WTC11 (cell line): ENCODE results near the gene VAC14.

Experiments
- TCF7 ChIP-seq: sonication (generic); formaldehyde crosslinking; IDR thresholded peaks from 2 replicates; pipeline ENCODE4 v1.8.0; 2022; ENCODE audit warnings: mild to moderate bottlenecking, low read depth, missing genetic modification reagents, moderate library complexity
- ZBTB21 ChIP-seq: sonication (generic); formaldehyde crosslinking; IDR thresholded peaks from 2 replicates; pipeline ENCODE4 v1.8.1; 2023; ENCODE audit warnings: mild to moderate bottlenecking, missing genetic modification reagents, borderline replicate concordance
- TF ChIP-seq, protein P1 (sequence below): sonication (generic); formaldehyde crosslinking; IDR thresholded peaks from 2 replicates; pipeline ENCODE4 v1.8.1; 2023; ENCODE audit warnings: mild to moderate bottlenecking, missing genetic modification reagents, moderate library complexity
- TF ChIP-seq, protein P2 (sequence below): fragments of 200-600 bp; IDR thresholded peaks from 2 replicates; pipeline ENCODE4 v1.8.0; 2022; ENCODE audit warnings: antibody characterized with exemption

DNA sequence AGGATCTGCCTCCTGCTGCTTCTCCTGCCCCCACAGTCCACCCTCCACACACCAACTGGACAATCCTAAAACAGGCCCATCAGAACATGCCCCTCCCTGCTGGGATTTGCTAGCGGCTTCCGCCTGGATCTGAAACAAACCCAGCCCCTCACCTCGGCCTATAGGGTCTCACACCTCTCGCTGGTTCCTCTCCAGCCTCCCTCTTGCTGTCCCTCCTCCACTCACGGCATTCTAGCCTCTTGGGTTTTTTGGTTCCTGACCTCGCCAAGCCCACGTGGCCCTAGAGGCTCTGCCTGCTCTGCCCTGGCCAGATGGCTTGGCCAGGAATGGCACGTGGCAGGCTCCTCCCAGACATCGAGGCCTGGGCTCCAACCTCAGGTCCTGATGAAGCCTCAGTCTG is 99.4 kb downstream of the VAC14 start:
- TF ChIP-seq TCF7 (no peak), ZBTB21 (no peak)
- TF ChIP-seq, protein P1, sequence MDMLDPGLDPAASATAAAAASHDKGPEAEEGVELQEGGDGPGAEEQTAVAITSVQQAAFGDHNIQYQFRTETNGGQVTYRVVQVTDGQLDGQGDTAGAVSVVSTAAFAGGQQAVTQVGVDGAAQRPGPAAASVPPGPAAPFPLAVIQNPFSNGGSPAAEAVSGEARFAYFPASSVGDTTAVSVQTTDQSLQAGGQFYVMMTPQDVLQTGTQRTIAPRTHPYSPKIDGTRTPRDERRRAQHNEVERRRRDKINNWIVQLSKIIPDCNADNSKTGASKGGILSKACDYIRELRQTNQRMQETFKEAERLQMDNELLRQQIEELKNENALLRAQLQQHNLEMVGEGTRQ (CRISPR knock-in tag) = no peak
- TF ChIP-seq, protein P2, sequence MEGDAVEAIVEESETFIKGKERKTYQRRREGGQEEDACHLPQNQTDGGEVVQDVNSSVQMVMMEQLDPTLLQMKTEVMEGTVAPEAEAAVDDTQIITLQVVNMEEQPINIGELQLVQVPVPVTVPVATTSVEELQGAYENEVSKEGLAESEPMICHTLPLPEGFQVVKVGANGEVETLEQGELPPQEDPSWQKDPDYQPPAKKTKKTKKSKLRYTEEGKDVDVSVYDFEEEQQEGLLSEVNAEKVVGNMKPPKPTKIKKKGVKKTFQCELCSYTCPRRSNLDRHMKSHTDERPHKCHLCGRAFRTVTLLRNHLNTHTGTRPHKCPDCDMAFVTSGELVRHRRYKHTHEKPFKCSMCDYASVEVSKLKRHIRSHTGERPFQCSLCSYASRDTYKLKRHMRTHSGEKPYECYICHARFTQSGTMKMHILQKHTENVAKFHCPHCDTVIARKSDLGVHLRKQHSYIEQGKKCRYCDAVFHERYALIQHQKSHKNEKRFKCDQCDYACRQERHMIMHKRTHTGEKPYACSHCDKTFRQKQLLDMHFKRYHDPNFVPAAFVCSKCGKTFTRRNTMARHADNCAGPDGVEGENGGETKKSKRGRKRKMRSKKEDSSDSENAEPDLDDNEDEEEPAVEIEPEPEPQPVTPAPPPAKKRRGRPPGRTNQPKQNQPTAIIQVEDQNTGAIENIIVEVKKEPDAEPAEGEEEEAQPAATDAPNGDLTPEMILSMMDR = no peak
